ENCODE measurements around the gene GFRA1. TPM values are rescaled to one million over a fixed set of nuclear protein-coding genes. Genes with fewer than 3 reads are reported as not detected.

The GFRA1 gene
- total and polyA plus RNA-seq, 5 experiments from 2014 or later, result not detected

DNA sequence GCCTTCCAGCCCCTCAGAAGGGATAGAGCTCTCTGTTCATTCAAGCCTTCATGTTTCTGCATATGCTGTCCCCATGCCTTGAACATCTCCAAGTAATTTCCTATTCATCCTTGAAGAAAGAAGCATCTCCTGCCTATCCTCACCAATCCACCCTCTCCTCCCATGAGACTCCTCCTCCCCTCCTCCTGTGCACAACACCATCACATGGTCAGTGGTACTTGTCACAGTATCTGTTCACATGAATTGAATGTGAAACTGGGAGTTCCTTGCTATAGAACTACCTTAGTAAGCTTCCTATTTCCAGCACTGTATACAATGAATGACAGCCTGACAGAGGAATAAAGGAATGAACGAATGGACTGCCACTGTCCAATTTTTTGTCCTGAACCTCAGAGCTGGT lies 115.5 kb downstream of the GFRA1 start:
- no peaks in the 10 kb centered on the region for H3K4me1 Mint-ChIP-seq

DNA sequence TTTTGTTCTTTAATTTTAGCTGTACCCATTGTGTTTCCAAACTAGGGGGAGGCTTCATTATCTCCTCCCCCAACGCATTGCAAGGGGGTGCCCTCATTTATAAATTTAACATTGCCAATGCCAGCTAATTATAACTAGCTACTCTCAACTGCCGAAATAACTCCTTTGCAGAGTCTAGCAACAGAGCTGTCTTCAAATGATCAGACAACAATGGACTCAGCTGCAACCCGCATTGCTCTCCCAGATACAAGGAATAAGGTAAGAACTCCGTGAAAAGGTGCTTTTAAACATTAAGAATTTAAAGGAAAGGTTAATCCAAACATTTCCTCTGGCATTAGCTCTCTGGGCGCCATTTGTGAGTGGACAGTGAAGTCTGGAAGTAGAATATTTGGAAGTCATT lies 116.2 kb downstream of the GFRA1 start:
- POLR2A ChIA-PET, result no interaction called here

More for the DNA sequence above, 115.5 kb downstream of the GFRA1 start:
- Mint-ChIP-seq H3K27me3 (peaks cover 0 to 3% (median 0%) of the 10 kb centered on the region in 5 donors), H3K27ac (no peak overlapping the region), H3K9me3 (peaks cover 0 to 3% (median 0%) of the 10 kb centered on the region in 9 donors), H3K4me3 (no peak overlapping the region), H3K36me3 (no peaks in the 10 kb centered on the region)
- ATAC-seq, result no peak
- DNase-seq, result no peak
- POLR2A ChIA-PET, result no interaction called here

DNA sequence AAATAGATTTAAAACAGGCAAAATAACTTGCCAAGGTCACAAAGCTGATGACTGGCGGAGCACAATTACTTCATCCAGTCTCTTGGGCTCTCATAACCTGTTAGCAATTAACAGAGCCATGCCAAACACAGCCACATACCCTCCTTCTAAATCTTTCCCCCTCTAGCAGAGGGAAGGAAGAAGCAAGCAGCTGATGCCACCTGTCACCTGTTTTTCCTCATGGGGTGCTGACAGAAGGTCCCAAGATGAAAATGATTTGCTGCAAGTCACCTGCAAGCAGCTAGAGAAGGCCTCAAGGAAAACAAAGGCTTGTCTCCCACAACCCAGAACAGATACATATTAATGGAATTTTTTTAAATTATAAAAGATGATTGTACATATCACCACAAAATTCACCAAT lies 117.8 kb downstream of the GFRA1 start:
- no peak for DNase-seq
- H3K9me3 Mint-ChIP-seq, result peaks cover 0 to 7% (median 0%) of the 10 kb centered on the region in 9 donors
- H3K27me3 Mint-ChIP-seq, result peaks cover 0 to 16% (median 0%) of the 10 kb centered on the region in 5 donors
- H3K36me3 Mint-ChIP-seq, result no peaks in the 10 kb centered on the region
- peaks cover 0 to 2% (median 0%) of the 10 kb centered on the region in 4 donors for H3K4me1 Mint-ChIP-seq
- H3K27ac Mint-ChIP-seq, result no peak overlapping the region
- POLR2A ChIA-PET, result no interaction called here
- no peak for ATAC-seq
- H3K4me3 Mint-ChIP-seq, result no peak overlapping the region

More for the DNA sequence above, 116.2 kb downstream of the GFRA1 start:
- Mint-ChIP-seq H3K4me3 (no peak overlapping the region), H3K4me1 (peaks cover 0 to 1% (median 0%) of the 10 kb centered on the region in 4 donors), H3K9me3 (peaks cover 0 to 3% (median 0%) of the 10 kb centered on the region in 9 donors), H3K27me3 (peaks cover 0 to 8% (median 0%) of the 10 kb centered on the region in 5 donors), H3K36me3 (no peaks in the 10 kb centered on the region), H3K27ac (no peak overlapping the region)
- no peak for DNase-seq
- ATAC-seq, result no peak

- Mint-ChIP-seq H3K27ac (no peak overlapping the region), H3K9me3 (peaks cover 0 to 7% (median 0%) of the 10 kb centered on the region in 9 donors), H3K36me3 (no peaks in the 10 kb centered on the region), H3K27me3 (peaks cover 0 to 17% (median 0%) of the 10 kb centered on the region in 5 donors), H3K4me3 (no peak overlapping the region), H3K4me1 (peaks cover 0 to 2% (median 0%) of the 10 kb centered on the region in 4 donors)
- POLR2A ChIA-PET, result no interaction called here
- DNase-seq (no peak), ATAC-seq (no peak)
These were observed 118.4 kb downstream of the GFRA1 start for GRCh38 chr10:116154651-116155050.

DNA sequence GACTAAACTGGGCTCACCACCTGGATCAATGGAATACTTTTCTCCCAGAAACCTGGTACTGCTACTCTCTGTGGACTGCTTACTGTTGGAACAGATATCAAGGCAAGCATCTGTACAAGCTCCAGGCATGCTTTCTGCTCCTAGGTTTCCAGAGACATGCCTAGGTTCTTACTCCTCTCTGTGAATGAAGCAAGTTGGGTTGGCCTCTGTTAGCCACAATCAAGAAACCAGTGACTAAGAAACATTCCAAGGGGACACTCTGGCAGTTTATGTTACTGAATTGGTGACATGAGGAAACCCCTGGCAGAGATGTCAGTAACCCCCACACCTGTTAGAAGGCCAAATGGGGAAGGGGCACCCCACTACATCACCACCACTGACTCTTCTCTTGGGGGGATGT lies 121.9 kb downstream of the GFRA1 start:
- Mint-ChIP-seq H3K36me3 (no peaks in the 10 kb centered on the region), H3K4me1 (peaks cover 5 to 23% (median 15%) of the 10 kb centered on the region in 4 donors), H3K9me3 (peaks cover 0 to 7% (median 0%) of the 10 kb centered on the region in 9 donors), H3K27ac (no peak overlapping the region), H3K4me3 (no peak overlapping the region), H3K27me3 (peaks cover 0 to 13% (median 0%) of the 10 kb centered on the region in 5 donors)
- ATAC-seq (no peak), DNase-seq (no peak)
- POLR2A ChIA-PET, result no interaction called here

DNA sequence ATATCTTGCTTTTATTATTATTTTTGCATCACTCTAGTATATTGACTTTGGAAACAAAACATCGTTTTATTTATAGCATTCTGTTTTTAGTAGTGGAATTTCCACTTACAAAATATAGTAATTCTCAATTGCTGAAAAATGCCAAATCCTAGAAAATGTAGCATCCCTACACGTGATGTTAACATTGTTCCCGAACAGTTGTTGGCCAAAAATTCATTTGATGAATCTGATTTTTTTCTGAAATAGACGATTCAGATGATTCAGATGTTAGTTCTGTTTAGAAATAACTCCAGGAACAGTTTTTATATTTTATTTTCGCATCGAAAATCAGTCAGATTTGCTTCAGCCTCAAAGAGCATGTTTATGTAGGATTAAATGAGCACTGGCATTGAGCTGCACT lies 122.4 kb downstream of the GFRA1 start:
- no peak overlapping the region for H3K4me3 Mint-ChIP-seq
- peaks cover 5 to 23% (median 15%) of the 10 kb centered on the region in 4 donors for H3K4me1 Mint-ChIP-seq
- H3K27ac Mint-ChIP-seq, result no peak overlapping the region
- DNase-seq (no peak), ATAC-seq (no peak)
- H3K9me3 Mint-ChIP-seq, result peaks cover 0 to 7% (median 0%) of the 10 kb centered on the region in 9 donors
- H3K27me3 Mint-ChIP-seq, result peaks cover 0 to 13% (median 0%) of the 10 kb centered on the region in 5 donors
- POLR2A ChIA-PET, result no interaction called here
- no peaks in the 10 kb centered on the region for H3K36me3 Mint-ChIP-seq

DNA sequence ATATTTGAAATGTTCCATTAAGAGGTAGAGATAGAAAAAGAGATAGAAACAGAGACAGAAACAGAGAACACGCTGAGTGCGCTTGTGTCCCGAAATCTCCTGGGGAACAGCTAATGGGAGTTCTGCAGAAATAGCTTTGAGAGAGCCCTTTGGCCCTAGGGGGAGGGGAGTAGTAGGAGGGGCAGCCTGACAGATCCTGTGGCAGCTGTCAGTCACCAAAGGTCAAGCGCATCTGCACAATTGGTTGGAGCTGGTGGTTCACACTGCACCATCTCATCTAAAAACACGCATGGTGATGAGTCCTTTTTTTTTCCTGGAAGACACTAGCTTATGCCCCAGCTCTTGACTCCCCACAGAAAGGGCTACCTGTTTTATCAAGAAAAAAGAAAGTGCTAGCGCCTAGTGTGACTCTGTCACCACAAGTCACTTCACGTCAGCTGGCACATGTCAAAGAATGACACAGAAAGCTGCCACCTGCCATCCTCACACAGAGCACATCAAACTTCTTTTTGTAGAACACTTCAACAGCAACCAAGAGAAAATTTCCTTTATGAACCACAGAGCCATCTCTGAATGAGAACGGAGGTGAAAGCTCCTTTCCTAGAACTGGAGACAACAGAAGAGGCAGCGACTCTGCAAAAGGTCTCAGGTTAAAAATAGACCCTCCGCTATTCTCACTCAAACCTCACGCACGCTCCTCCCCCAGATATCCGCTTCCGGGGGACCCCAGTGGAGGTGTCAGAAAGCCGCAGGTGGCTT lies 125.7 kb downstream of the GFRA1 start:
- H3K4me3 Mint-ChIP-seq, result peak overlapping the region in 9 of 10 donors; percentile 46 to 87 (median 74)
- peaks cover 0 to 7% (median 0%) of the 10 kb centered on the region in 9 donors for H3K9me3 Mint-ChIP-seq
- DNase-seq, result peak in 4 of 10 donors; percentile 13 to 43 (median 34)
- H3K36me3 Mint-ChIP-seq, result no peaks in the 10 kb centered on the region
- ATAC-seq, result peak in 1 of 2 donors; percentile 80
- peak overlapping the region in 7 of 10 donors; percentile 17 to 94 (median 87) for H3K27ac Mint-ChIP-seq
- peaks cover 5 to 23% (median 15%) of the 10 kb centered on the region in 4 donors for H3K4me1 Mint-ChIP-seq
- peaks cover 0 to 13% (median 0%) of the 10 kb centered on the region in 5 donors for H3K27me3 Mint-ChIP-seq
- POLR2A ChIA-PET, result no interaction called here

GRCh38 chr10:116146372-116147140 lies 126.5 kb downstream of the GFRA1 start:
- Mint-ChIP-seq H3K36me3 (no peaks in the 10 kb centered on the region), H3K27me3 (peaks cover 0 to 6% (median 0%) of the 10 kb centered on the region in 5 donors), H3K4me1 (peaks cover 5 to 23% (median 14%) of the 10 kb centered on the region in 4 donors), H3K27ac (peak overlapping the region in 5 of 10 donors; percentile 30 to 94 (median 88)), H3K9me3 (peaks cover 0 to 3% (median 0%) of the 10 kb centered on the region in 9 donors), H3K4me3 (peak overlapping the region in 6 of 10 donors; percentile 70 to 87 (median 79))
- DNase-seq (no peak), ATAC-seq (no peak)
- POLR2A ChIA-PET, result no interaction called here

DNA sequence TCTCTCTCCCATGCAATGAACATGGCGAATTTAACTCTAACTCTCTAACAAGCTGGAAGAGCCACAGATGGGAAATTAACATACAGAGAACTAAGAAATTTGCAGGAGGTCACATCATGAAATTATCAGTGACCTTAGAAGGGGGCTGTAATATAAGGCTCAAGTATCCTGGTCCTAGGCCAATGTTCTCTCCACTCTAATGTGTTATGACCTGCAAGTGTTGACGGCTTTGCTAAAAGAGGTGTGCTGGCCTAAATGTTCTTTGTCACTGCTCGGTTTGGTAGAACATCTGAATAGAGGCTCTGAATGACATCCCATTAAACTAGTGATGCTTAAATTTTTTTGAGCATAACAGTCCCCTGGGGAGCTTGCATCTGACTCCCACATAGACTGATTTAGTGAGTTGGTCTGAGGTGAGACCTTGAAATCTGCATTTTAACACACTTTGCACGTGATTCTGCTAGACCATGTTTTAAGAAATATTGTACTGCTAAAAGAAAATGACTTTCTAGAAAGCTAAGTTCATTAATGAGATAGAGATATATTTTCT lies 129.3 kb downstream of the GFRA1 start:
- Mint-ChIP-seq H3K4me3 (no peak overlapping the region), H3K36me3 (no peaks in the 10 kb centered on the region), H3K4me1 (peaks cover 5 to 23% (median 14%) of the 10 kb centered on the region in 4 donors), H3K27ac (no peak overlapping the region), H3K9me3 (no peaks in the 10 kb centered on the region), H3K27me3 (peaks cover 0 to 12% (median 0%) of the 10 kb centered on the region in 5 donors)
- no peak for DNase-seq
- POLR2A ChIA-PET, result no interaction called here
- ATAC-seq, result no peak

DNA sequence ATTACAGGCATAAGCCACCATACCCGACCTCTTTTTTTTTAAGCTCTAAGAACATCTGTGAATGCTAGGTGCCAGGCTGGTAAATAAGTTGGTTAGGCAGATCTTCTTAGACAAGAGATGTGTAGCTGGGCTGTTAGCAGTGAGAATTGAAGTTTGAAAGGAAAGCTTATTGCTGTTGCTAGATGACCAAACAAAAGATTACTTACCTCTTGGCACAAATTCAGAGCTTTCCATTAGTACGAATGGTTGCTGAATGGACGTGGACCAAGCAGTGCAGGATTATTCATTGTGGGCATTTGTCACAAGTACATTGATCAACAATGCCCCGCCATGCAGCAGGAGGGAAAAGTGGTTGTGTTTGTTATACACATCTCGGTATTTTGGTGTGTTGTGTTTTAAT lies 131.2 kb downstream of the GFRA1 start:
- peaks cover 0 to 21% (median 4%) of the 10 kb centered on the region in 5 donors for H3K27me3 Mint-ChIP-seq
- no peaks in the 10 kb centered on the region for H3K36me3 Mint-ChIP-seq
- no peak overlapping the region for H3K4me3 Mint-ChIP-seq
- peaks cover 0 to 7% (median 4%) of the 10 kb centered on the region in 4 donors for H3K4me1 Mint-ChIP-seq
- no peaks in the 10 kb centered on the region for H3K9me3 Mint-ChIP-seq
- POLR2A ChIA-PET, result no interaction called here
- ATAC-seq (no peak), DNase-seq (no peak)
- H3K27ac Mint-ChIP-seq, result no peak overlapping the region

GRCh38 chr10:116141246-116141645 lies 131.8 kb downstream of the GFRA1 start:
- DNase-seq (no peak), ATAC-seq (no peak)
- peaks cover 0 to 21% (median 4%) of the 10 kb centered on the region in 5 donors for H3K27me3 Mint-ChIP-seq
- no peak overlapping the region for H3K27ac Mint-ChIP-seq
- no peak overlapping the region for H3K4me3 Mint-ChIP-seq
- POLR2A ChIA-PET, result no interaction called here
- H3K36me3 Mint-ChIP-seq, result no peaks in the 10 kb centered on the region
- H3K4me1 Mint-ChIP-seq, result peaks cover 0 to under 1% (median under 1%) of the 10 kb centered on the region in 4 donors
- H3K9me3 Mint-ChIP-seq, result no peaks in the 10 kb centered on the region

- Mint-ChIP-seq H3K9me3 (no peaks in the 10 kb centered on the region), H3K4me1 (no peaks in the 10 kb centered on the region), H3K4me3 (peak overlapping the region in 1 of 10 donors; percentile 26), H3K27ac (no peak overlapping the region), H3K36me3 (no peaks in the 10 kb centered on the region), H3K27me3 (peaks cover 0 to 21% (median 4%) of the 10 kb centered on the region in 5 donors)
- DNase-seq (no peak), ATAC-seq (no peak)
- POLR2A ChIA-PET, result no interaction called here
These were observed 133.1 kb downstream of the GFRA1 start for GRCh38 chr10:116139886-116140285.
